GM19397 (cell line): ENCODE data around the gene HIKESHI.
"Not testable (repeated sequence)": the region's sequence is repeated elsewhere in the genome, so short reads cannot be mapped to it uniquely, and the experiment has no call there.

ENCODE experiments used
- ATAC-seq: cut with Tn5 transposase; IDR thresholded peaks from one replicate; pipeline ENCODE4 v1.9.1; 2021; ENCODE audit warnings: mild to moderate bottlenecking, moderate library complexity; ENCODE audit not compliant: unreplicated experiment

Gene HIKESHI, protein sequence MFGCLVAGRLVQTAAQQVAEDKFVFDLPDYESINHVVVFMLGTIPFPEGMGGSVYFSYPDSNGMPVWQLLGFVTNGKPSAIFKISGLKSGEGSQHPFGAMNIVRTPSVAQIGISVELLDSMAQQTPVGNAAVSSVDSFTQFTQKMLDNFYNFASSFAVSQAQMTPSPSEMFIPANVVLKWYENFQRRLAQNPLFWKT

GRCh38 chr11:86302092-86302793, at the start of gene HIKESHI:
TSS of gene HIKESHI (plus strand) at chr11:86302240. CDS start at chr11:86302449, 209 bp downstream.
- ATAC-seq: peak; percentile 98

DNA sequence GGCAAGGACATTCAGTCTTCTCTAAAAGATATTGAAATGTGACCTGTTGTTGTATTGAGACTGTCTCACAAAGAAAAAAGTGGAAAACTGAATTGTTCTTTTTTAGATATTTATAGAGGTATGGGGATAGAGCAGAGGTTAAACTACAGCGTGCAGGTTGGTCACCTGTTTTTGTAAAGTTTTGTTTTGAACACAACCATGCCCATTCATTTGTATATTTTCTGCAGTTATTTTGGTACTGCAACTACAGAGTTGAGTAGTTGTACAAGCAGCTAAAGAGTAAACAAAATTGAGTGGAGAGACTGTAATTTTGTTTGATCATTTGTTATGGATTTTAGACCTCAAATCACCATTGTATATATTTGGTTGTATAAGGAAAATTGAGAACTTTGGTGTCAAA, 46.1 kb upstream of the HIKESHI start:
- peak; percentile 81 for ATAC-seq

GRCh38 chr11:86256608-86257007, 45.4 kb upstream of the HIKESHI start:
- no peak for ATAC-seq

- ATAC-seq: no peak
Measured at GRCh38 chr11:86257446-86257845, 44.6 kb upstream of the HIKESHI start.

DNA sequence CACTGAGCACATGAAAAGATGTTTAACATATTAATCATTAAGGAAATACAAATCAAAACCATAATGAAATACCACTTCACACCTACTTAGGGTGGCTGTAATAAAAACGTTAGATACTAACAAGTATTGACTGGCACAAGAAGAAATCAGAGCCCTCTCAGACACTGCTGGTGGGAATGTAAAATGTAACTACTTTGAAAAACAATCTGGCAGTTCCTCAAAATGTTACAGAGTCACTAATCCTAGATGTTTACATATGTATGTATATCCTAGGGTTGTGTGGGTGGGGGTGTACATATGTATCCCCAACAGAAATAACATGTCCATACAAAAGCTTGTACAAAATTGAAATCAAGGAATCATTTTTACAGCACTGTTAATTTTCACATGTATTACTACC, 42.3 kb upstream of the HIKESHI start:
- no peak for ATAC-seq

DNA sequence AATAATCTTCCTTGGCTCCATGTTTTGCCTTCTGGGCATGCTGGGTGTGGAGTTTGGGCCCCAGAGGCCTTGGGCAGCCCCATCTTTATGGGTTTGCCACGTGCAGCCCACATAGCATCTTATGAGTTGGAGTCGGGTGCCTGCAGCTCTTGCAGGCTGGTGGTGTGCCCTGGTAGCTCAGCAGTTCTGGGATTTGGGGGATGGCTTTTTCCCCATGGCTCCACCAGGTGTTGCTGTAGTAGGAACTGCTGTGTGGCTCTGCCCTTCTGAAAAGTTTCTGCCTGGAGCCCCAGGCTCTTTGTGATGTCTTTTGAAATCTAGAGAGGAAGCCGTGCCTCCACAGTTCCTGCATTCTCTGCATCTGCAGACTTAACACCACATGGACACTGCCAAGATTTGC, 40.7 kb upstream of the HIKESHI start:
- no peak for ATAC-seq

DNA sequence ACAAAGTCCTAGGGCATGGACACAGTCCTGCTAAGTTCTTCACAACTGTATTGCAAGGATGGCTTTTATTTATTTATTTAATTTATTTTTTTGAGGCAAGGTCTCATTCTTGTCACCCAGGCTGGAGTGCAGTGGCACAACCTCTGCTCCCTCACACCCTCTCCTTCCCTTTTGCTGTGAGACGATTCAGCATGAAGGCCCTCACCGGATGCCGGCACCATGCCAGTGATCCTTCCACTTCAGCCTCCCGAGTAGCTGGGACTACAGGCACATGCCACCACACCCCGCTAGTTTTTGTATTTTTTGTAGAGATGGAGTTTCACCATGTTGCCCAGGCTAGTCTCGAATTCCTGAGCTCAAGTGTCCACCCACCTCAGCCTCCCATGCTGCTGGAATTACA, 39.7 kb upstream of the HIKESHI start:
- no peak for ATAC-seq

GRCh38 chr11:86264649-86265048, 37.4 kb upstream of the HIKESHI start:
- no peak for ATAC-seq

GRCh38 chr11:86265194-86265593, 36.8 kb upstream of the HIKESHI start:
- no peak for ATAC-seq

GRCh38 chr11:86269645-86270044, 32.4 kb upstream of the HIKESHI start:
- no peak for ATAC-seq

- no peak for ATAC-seq
Measured at GRCh38 chr11:86274503-86274902, 27.5 kb upstream of the HIKESHI start.

GRCh38 chr11:86274999-86275398, 27.0 kb upstream of the HIKESHI start:
- ATAC-seq: no peak

DNA sequence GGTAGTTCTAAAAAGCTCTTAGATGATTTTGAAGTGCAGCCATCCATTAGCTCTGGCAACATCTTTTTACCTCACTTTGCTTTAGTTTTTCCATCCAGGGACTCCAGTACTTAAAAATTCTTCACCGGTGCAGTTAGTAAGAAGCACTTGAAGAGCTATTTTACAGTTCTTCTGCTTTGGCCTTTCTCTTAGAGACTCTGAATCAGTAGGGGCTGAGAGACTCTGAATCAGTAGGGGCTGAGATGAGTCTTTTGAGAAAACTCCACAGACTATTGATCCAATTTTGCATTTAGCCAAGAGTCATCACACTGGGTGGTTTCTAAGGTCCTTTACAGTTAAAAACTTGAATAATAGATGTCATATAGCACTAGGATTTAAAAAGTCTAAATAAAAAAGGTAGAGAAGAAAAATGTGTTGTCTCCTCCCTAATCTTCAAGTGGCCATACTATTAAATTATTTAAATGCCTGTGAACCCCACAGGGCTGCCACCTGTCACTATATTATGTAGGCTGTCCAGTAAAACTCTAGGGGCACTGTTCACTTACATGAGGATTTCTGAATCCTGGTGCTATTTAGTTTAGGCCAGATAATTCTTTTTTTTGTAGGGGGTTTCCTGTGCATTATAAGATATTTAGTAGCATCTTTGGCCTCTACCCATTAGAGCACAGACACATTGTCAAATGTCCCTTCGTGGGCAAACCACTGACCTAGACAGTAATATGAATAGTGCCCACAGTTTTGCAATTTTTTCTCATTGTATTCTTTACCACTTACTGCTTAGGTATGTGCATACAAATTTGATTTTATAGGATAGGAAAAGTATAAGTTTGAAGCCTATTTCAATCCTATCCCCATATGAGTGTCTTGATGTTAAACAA, 26.3 kb upstream of the HIKESHI start:
- no peak for ATAC-seq

DNA sequence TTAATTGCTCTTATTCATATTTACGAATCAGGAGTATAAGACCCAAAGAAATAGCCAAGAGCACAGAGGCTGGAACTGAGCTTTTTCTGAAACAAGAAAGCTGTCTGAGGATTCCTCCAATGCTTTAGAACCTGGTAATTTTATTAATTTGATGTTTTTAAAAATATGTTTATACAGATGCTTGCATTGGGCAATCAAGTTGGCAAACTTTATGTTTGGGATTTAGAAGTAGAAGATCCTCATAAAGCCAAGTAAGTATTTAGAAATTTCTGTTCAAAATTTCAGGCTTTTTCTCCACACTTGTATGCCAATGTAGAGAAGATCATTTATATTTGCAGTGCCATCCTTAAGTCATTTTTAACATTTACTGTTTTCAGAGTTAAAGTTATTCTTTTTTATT, 24.3 kb upstream of the HIKESHI start:
- no peak for ATAC-seq

DNA sequence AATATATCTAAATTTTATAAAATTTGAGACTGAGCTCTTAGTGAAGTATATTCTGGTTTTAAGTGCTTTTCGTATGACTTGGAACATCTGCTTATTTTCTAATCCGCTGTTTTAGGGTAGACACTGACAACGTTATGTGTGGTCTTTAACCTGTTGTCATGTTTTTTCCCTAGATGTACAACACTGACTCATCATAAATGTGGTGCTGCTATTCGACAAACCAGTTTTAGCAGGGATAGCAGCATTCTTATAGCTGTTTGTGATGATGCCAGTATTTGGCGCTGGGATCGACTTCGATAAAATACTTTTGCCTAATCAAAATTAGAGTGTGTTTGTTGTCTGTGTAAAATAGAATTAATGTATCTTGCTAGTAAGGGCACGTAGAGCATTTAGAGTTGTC, 23.8 kb upstream of the HIKESHI start:
- no peak for ATAC-seq

DNA sequence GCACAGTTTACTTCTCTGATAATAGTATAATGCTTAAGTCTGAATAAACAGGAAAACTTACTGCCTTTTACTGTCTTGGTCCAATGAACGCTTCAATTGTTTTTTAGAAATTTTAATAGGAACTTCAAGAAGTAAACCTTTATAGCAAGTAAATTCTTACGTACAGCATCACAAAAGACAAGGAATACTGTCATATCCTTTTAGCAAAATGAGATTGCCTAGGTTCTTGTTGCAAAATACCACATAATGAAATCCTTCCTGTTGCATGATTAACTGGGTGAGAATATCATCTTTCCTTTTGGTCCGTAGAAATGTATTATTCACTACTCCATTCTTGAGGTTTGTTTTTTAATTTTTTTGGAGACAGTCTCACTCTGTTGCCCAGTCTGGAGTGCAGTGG, 22.3 kb upstream of the HIKESHI start:
- no peak for ATAC-seq

GRCh38 chr11:86287468-86287796, 14.6 kb upstream of the HIKESHI start:
- ATAC-seq: no peak

- ATAC-seq: no peak
Measured at GRCh38 chr11:86288776-86289507, 13.1 kb upstream of the HIKESHI start.

- not testable (repeated sequence) for ATAC-seq
Measured at GRCh38 chr11:86289508-86290280, 12.3 kb upstream of the HIKESHI start.

- no peak for ATAC-seq
Measured at GRCh38 chr11:86291466-86292262, 10.4 kb upstream of the HIKESHI start.
